Duodenal mucosa (tissue), 2 donors: Measurements from ENCODE around the gene CYP3A4.
"Not testable (repeated sequence)": the region's sequence is repeated elsewhere in the genome, so short reads cannot be mapped to it uniquely, and the experiment has no call there.

ENCODE experiments used
- H3K27ac ChIP-seq: one replicate; pipeline ENCODE4 v1.7.0; 2013; ENCODE audit warnings: low read depth, low read length
- H3K27me3 ChIP-seq, 2 donors: one replicate each; pipeline ENCODE4 v1.7.0; 2013; ENCODE audit warnings: low read length in 2 of 2, control low read depth in 1 of 2; ENCODE audit not compliant: insufficient read depth in 2 of 2, control insufficient read depth in 1 of 2
- H3K36me3 ChIP-seq, 2 donors: one replicate each; pipeline ENCODE4 v1.7.0; 2013; ENCODE audit warnings: low read length in 2 of 2, control low read depth in 1 of 2; ENCODE audit not compliant: insufficient read depth in 2 of 2, control insufficient read depth in 1 of 2
- H3K4me1 ChIP-seq, 2 donors: one replicate each; pipeline ENCODE4 v1.7.0; 2013; ENCODE audit warnings: low read length in 2 of 2, control low read depth in 1 of 2; ENCODE audit not compliant: insufficient read depth in 2 of 2, control insufficient read depth in 1 of 2
- H3K4me3 ChIP-seq, 2 donors: one replicate each; pipeline ENCODE4 v1.7.0; 2013; ENCODE audit warnings: low read length in 2 of 2, low read depth in 1 of 2
- H3K9ac ChIP-seq, 2 donors: one replicate each; pipeline ENCODE4 v1.7.0; 2013; ENCODE audit warnings: low read length in 2 of 2, low read depth in 1 of 2
- H3K9me3 ChIP-seq, 2 donors: one replicate each; pipeline ENCODE4 v1.7.0; 2013; ENCODE audit warnings: low read length in 2 of 2, control low read depth in 1 of 2; ENCODE audit not compliant: control insufficient read depth in 1 of 2

Gene CYP3A4

DNA sequence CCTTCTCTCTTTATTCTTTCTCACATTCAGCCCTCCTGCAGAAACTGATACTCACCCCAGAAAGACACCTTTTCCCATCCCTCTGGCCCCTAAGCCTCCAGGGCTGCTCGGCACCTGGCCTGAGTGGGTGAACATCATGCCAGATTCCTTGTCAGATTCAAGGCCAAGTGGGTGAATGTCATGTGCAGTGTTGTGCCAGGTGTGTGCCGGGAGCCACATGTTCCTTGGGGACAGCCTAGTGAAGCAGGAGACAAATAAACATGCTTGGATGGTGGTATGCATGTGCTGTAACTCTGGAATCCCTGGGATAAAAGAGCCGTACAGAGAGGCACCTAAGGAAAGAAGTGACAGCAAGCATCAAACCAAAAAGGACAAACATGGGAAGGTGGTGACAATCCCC lies 1.7 kb upstream of the CYP3A4 start:
- H3K9me3 ChIP-seq, H3K4me3 ChIP-seq, H3K27ac ChIP-seq, H3K27me3 ChIP-seq, H3K9ac ChIP-seq, H3K36me3 ChIP-seq: not testable (repeated sequence)
- H3K4me1 ChIP-seq: peaks cover 32 to 36% of the 10 kb centered on the region in 2 donors

DNA sequence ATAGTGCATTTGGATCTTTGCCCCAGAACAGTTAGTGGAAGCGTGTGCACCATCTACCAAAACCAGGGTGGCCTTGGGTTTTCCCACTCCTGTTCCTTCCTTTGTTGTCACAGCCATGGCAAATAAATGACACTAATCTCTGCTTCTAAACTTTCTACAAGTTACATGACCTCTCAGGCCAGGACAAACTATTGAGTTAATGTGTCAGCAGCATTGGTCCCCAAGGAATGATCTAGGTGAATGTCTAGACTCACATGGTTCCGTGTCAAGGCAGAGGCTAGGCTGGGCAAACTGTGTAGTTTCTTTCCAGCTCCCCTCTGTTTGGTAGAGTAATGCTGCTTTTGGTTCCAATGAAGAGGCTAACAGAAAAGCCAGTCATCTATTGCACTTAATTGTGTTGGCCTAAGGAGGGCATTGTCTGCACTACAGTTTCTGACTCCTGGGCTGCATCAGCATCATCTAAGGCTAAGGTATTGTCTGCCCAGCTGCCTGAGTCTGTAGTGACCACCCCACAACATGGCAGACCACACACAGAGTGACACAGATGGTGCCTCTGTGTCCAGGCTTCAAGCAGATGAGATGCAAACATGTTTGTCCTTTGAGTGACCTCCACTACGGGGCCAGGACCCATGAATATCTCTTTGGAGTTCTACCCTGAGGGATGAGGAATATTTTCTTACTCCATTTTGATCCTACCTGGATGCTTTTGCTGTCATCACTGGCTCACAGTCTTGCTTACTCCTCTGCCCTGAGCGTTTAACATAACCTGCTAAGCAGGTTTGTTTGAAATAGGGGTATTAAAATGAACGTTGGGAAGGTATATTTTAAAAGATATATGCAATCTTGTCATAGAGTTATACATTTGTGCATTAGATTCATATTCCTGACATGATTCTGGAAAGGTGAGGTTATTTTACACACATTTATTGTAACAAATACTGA lies 1.7 kb downstream of the CYP3A4 start:
- Histone ChIP-seq H3K4me1 (peaks cover 20 to 26% of the 10 kb centered on the region in 2 donors), H3K4me3 (peak overlapping the region; percentile 56 to 57), H3K36me3 (no peaks in the 10 kb centered on the region), H3K27me3 (no peaks in the 10 kb centered on the region), H3K27ac (no peak overlapping the region), H3K9me3 (no peaks in the 10 kb centered on the region), H3K9ac (no peak overlapping the region)

DNA sequence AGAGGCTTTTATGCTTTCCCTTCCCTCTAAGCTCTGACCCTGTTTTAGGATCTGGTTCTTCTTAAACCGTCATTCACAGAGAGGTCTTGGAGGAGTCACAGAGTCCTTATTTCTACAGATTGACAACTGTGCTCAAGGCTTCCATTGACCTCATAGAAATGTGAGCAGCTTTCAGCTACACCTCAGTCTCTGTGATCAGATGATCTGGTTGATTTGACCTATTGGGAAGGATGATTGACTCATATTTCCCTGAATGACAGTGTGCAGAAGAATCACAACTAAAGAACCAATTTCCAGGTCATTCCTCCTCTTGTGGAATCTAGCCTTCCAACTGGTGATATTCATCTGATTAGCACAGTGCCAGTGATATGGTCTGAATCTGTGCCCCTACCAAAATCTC lies 3.4 kb downstream of the CYP3A4 start:
- Histone ChIP-seq H3K4me3 (no peak overlapping the region), H3K4me1 (peaks cover 11 to 12% of the 10 kb centered on the region in 2 donors), H3K9me3 (no peaks in the 10 kb centered on the region), H3K9ac (no peak overlapping the region), H3K36me3 (no peaks in the 10 kb centered on the region), H3K27me3 (no peaks in the 10 kb centered on the region), H3K27ac (no peak overlapping the region)

GRCh38 chr7:99779949-99780348 lies 4.0 kb downstream of the CYP3A4 start:
- Histone ChIP-seq H3K9ac (no peak overlapping the region), H3K36me3 (no peaks in the 10 kb centered on the region), H3K27me3 (no peaks in the 10 kb centered on the region), H3K9me3 (no peaks in the 10 kb centered on the region), H3K27ac (no peak overlapping the region), H3K4me3 (no peak overlapping the region), H3K4me1 (peaks cover 6 to 7% of the 10 kb centered on the region in 2 donors)

DNA sequence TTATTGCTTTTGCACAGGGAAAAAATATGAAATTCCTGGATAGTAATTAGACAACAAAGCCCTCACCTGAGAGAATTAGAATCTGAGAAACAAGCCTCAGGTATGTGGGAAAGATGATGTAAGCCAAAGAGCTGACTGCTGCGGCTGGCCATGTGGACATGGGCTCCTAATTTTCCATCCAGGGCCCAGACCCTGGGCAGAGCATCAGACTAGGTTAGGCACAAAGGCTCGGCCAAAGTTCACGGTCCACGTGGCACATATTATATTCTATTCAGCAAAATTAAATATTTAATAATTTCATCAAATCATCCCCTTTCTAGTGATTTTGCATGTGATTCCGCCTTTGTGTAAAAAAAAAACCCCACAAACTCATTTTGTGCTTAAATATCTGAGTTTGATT lies 5.1 kb downstream of the CYP3A4 start:
- Histone ChIP-seq H3K9ac (no peak overlapping the region), H3K4me3 (no peak overlapping the region), H3K9me3 (no peaks in the 10 kb centered on the region), H3K27me3 (no peaks in the 10 kb centered on the region), H3K4me1 (no peaks in the 10 kb centered on the region), H3K36me3 (no peaks in the 10 kb centered on the region), H3K27ac (no peak overlapping the region)

- H3K36me3 ChIP-seq, H3K27ac ChIP-seq, H3K9ac ChIP-seq, H3K4me3 ChIP-seq, H3K4me1 ChIP-seq, H3K27me3 ChIP-seq, H3K9me3 ChIP-seq: not testable (repeated sequence)
These were observed 10.6 kb downstream of the CYP3A4 start for GRCh38 chr7:99773395-99773794.

DNA sequence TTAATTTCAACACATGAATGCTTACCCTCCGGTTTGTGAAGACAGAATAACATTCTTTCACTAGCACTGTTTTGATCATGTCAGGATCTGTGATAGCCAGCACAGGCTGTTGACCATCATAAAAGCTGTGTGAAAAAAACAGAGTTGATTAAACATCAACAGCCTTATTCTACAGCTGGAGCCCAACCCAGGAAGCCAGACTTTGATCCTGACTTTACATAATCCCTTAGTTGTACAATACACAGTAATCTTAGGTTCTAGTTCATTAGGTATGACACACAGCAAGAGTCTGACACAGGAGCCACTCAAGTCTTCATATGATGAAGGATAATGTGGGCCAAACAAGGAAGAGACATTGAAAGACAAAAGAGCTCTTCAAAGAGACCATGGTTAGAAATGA lies 11.4 kb downstream of the CYP3A4 start:
- Histone ChIP-seq H3K4me3 (no peak overlapping the region), H3K9me3 (no peaks in the 10 kb centered on the region), H3K9ac (no peak overlapping the region), H3K4me1 (peaks cover 7 to 8% of the 10 kb centered on the region in 2 donors), H3K27ac (no peak overlapping the region), H3K36me3 (peaks cover 0 to 2% of the 10 kb centered on the region in 2 donors), H3K27me3 (no peaks in the 10 kb centered on the region)

GRCh38 chr7:99769494-99769893 lies 14.5 kb downstream of the CYP3A4 start:
- not testable (repeated sequence) for H3K27me3 ChIP-seq, H3K4me3 ChIP-seq, H3K9ac ChIP-seq, H3K4me1 ChIP-seq, H3K9me3 ChIP-seq, H3K36me3 ChIP-seq, H3K27ac ChIP-seq

GRCh38 chr7:99768471-99768870 lies 15.5 kb downstream of the CYP3A4 start:
- H3K4me3 ChIP-seq: no peak overlapping the region
- peaks cover 0 to 6% of the 10 kb centered on the region in 2 donors for H3K36me3 ChIP-seq
- H3K4me1 ChIP-seq: peaks cover 7 to 8% of the 10 kb centered on the region in 2 donors
- no peak overlapping the region for H3K9ac ChIP-seq
- H3K9me3 ChIP-seq: no peaks in the 10 kb centered on the region
- no peaks in the 10 kb centered on the region for H3K27me3 ChIP-seq
- no peak overlapping the region for H3K27ac ChIP-seq

GRCh38 chr7:99767662-99768061 lies 16.3 kb downstream of the CYP3A4 start:
- Histone ChIP-seq H3K27ac (no peak overlapping the region), H3K36me3 (peaks cover 0 to 6% of the 10 kb centered on the region in 2 donors), H3K9ac (no peak overlapping the region), H3K4me1 (peaks cover 7 to 8% of the 10 kb centered on the region in 2 donors), H3K9me3 (no peaks in the 10 kb centered on the region), H3K4me3 (no peak overlapping the region), H3K27me3 (no peaks in the 10 kb centered on the region)
